ENCODE data around the gene EEFSEC.

GRCh38 chr3:128276577-128277183 is 123.4 kb downstream of the EEFSEC start:
- TF ChIP-seq TAF1 (IDR thresholded peaks at IDR 0.05; ENCODE audit: borderline replicate concordance, low read depth, low read length) (no peak), POLR2AphosphoS5 (IDR thresholded peaks at IDR 0.05; ENCODE audit: low read depth, low read length) (no peak), POLR2A (IDR thresholded peaks at IDR 0.05; ENCODE audit: low read depth, low read length) (no peak)

Measured in GM12892 (cell line).